Measurements from ENCODE around the gene DGAT2.

GRCh38 chr11:75782540-75783263 is 14.1 kb downstream of the DGAT2 start:
- TF ChIP-seq, protein P1, sequence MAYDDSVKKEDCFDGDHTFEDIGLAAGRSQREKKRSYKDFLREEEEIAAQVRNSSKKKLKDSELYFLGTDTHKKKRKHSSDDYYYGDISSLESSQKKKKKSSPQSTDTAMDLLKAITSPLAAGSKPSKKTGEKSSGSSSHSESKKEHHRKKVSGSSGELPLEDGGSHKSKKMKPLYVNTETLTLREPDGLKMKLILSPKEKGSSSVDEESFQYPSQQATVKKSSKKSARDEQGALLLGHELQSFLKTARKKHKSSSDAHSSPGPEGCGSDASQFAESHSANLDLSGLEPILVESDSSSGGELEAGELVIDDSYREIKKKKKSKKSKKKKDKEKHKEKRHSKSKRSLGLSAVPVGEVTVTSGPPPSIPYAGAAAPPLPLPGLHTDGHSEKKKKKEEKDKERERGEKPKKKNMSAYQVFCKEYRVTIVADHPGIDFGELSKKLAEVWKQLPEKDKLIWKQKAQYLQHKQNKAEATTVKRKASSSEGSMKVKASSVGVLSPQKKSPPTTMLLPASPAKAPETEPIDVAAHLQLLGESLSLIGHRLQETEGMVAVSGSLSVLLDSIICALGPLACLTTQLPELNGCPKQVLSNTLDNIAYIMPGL (CRISPR knock-in tag; IDR thresholded peaks at IDR 0.05) = no peak
- no peak for TF ChIP-seq NR1H2 (CRISPR knock-in tag; IDR thresholded peaks at IDR 0.05)
- no peak for TF ChIP-seq SMAD3 (CRISPR knock-in tag; IDR thresholded peaks at IDR 0.05; ENCODE audit: borderline replicate concordance)
- TF ChIP-seq ZMAT4 (CRISPR knock-in tag; IDR thresholded peaks at IDR 0.05) = no peak
- TF ChIP-seq MAX (CRISPR knock-in tag; IDR thresholded peaks at IDR 0.05) = no peak
- TF ChIP-seq, protein P2, sequence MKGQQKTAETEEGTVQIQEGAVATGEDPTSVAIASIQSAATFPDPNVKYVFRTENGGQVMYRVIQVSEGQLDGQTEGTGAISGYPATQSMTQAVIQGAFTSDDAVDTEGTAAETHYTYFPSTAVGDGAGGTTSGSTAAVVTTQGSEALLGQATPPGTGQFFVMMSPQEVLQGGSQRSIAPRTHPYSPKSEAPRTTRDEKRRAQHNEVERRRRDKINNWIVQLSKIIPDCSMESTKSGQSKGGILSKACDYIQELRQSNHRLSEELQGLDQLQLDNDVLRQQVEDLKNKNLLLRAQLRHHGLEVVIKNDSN (CRISPR knock-in tag; IDR thresholded peaks at IDR 0.05) = no peak

Measured in WTC11 (cell line).